ENCODE measurements around the gene SMTNL1.

SMTNL1 gene, protein sequence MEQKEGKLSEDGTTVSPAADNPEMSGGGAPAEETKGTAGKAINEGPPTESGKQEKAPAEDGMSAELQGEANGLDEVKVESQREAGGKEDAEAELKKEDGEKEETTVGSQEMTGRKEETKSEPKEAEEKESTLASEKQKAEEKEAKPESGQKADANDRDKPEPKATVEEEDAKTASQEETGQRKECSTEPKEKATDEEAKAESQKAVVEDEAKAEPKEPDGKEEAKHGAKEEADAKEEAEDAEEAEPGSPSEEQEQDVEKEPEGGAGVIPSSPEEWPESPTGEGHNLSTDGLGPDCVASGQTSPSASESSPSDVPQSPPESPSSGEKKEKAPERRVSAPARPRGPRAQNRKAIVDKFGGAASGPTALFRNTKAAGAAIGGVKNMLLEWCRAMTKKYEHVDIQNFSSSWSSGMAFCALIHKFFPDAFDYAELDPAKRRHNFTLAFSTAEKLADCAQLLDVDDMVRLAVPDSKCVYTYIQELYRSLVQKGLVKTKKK

DNA sequence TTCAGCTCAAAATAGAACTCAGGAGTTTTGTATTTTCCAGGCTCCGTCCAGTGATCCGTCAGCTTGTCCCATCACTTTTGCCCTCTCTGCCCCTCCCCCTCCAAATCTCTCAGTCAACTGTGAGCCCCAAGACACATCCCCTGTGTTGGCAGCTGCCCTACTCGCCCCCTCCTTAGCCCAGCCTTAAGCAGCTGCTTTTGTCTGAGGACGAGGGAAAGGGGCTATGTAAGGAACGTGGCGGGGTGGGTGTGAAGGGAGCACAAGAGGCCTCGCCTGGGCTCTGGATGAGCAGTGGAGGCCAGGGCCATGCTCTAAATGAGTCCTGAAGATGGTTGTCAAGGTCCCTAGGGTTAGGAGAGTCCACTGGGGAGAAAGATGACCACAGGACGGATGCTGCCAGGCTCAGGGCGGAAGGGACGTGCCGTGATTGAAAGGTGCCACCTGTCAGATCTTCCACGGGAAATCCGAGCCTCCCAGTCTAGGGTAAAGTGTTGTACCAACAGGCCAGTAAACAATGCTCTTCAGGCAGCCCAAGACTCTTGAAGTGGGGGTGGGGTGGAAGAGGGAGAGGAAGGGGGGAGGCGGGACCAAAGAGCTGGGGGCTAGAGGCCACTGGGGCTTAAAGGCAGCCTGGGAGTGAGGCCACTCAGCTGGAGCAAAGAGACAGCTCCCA, at the start of gene SMTNL1:
Gene SMTNL1 (plus strand): TSS at position 649 of the 673 bp plus-strand sequence. CDS start 5,048 bp downstream, outside the sequence.
- DNase-seq, result no peak

DNA sequence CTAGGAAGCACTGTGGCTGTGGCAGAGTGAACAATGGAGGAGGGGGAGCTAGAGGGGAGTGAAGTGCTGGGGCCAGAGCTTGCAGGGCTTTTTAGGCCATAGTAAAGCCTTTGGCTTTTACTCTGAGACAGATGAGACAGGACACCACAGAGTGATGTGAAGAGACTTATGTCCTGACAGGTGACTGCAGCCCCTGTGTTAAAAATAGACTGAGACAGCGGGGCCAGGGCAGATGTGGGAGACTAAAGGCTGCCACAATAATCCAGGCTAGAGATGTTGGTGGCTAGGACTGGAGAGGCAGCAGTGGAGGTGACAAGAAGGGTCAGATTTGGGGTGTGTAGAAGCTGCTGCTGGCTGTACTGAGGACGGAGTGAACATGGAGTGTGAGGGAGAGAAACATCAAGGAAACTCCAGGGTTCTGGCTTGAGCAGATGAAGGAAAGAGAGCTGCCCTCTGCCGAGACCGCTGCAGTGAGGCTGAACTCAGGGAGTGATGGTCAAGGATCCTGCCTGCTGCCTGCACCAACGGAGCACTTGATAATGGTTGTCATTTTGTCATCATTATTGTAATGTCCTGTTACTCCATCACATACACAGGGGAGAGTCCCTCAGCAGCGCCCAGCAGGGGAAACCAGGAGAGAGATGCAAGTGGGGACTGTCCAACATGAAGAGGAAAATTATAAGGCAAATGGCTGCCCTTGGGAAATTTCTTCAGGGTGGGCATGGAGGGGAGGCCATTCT, 49.3 kb upstream of the SMTNL1 start:
- DNase-seq, result no peak

DNA sequence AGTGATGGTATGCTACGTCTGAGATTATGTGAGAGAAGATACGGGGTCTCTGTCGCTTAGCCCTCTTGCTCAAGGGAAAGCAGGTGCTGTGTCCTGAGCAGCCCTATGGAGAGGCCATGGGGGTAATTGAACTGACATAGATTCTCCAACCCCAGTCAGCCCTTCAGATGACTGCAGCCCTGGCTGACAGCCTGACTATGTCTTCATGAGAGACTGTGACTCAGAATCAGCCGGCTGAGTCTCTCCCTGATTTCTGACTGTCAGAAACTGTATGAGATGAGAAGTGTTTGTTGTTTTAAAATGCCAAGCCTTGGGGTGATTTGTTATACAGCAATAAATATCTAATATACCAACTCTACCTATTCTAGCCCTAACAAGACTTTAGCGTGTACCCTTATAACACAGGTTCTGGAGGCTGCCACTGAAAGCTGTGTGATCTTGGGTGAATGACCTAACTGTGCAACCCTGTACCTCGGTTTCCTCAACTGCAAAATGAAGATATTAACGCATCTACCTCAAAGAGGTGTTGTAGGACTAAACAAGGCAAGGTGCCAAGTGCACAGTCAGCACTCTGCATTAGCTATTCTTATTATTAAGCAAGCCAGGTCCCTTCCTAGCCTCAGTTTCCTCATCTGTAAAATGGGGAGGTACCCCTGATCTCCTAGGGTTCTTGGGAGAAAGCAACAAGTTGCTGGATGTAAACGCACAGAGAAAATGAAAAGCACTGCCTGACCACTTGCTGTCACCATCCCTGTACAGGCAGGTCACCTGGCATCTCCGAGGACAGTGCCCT, 46.7 kb upstream of the SMTNL1 start:
- DNase-seq, result no peak

DNA sequence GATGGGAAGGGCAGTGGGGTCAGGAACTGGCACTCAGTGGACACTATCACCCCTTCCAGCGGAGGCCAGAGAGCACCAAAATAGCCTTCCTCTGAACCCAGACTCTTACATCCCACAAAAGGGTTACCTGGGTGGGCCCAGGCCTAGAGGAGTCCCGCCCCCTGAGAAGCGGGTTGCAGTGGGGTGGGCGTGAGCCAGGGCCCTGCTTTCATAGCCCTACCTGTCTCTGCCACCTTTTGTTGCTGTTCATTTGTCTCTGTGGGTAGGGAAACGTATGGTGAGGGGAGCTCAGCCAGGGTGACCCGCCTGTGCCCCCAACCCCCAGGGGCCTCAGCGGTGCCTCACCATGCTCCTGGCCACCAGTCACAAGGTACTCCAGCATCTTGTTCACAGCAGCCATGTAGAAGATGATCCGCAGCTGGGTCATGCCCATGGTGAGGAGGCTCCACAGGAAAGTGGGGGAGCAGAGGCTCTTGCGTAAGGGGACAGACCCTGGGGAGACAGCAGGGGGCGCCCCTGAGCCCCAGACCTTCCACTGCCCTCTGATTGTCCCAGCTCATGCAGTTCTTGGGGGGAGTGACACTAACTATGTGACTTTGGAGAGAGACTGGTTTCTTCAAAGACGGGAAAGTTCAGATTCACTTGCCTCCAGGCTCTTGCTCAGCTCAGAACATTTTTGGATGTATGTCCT, 45.9 kb upstream of the SMTNL1 start:
- DNase-seq, result peak in 1 of 2 experiments; percentile 44

DNA sequence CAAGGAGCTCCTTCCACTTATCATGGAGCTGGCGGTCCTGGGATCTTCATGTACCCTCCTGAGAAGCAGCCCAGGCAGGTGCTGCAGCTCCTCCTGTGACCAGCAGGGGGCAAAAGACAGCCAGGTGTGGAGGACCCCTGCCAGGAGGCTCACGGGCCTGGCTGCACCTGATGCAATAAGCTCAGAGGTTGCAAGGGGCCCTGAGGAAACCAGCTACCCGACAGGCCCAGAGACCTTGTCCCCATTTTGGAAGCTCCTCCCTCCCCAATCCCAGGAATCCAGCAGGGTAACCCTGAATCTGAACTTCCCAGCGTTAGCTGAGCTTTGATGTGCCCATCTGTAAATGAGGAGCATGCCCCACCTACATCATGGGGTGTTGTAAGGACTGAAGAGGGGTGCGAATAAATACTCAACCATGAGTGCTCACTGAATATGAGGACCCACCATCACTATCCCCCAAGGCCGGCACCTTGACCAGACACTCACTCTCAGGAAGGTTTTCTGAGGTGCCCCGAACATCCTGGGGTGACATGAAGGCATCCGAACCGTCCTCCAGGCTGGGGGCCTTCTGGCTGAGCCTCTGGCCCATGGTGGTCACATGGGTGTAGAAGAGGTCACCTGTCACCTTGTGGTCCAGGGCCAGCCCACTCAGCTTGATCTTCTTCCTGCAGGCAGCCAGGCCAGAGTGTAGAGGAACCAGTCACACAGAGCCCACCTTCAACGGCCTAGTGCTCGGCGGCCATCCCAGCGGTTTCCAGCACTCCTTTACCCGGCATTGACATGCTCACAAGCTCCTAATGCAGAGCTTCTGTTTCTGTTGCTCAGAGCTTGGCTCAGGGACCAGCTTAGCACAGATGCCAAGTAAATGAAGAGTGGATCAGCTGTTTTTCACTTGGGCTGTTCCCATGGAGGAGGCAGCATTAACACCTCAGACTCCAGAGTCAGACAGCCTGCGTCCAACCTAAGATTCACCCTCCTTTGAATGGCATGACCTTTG, 43.6 kb upstream of the SMTNL1 start:
- DNase-seq, result peak; percentile 65 to 87

DNA sequence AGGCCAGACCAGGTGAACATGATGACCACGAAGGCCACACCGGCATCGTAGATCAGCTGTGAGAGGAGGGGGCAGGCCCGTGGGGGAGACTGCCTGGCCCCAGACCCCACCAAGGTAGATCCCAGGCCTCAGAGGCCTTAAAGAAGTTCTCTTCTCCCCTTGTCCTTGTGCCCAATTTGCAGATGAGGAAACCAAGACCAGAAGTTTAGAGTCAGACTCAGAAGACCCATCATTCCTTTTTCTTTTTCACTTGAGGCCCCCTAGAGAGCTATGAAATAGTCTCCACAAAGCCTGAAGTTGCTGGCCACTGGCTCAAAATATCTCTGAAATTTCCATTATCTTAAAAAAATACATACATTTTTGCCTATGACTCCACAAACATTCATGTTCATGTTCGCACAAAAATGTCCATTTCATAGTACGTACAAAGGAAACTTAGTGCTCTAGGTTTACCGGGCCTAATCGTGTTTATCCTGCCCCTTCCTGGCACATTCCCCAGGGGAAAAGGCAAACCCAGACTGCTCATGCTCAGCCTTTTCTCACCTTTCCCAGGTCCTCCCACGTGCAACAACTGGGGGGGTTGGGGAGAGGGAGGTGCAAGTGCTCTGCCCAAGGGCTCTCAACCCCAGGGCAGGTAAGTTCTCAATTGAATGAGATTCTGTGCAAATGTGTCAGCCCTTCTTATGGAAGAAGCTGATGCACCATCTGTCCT, 41.1 kb upstream of the SMTNL1 start:
- no peak for DNase-seq

DNA sequence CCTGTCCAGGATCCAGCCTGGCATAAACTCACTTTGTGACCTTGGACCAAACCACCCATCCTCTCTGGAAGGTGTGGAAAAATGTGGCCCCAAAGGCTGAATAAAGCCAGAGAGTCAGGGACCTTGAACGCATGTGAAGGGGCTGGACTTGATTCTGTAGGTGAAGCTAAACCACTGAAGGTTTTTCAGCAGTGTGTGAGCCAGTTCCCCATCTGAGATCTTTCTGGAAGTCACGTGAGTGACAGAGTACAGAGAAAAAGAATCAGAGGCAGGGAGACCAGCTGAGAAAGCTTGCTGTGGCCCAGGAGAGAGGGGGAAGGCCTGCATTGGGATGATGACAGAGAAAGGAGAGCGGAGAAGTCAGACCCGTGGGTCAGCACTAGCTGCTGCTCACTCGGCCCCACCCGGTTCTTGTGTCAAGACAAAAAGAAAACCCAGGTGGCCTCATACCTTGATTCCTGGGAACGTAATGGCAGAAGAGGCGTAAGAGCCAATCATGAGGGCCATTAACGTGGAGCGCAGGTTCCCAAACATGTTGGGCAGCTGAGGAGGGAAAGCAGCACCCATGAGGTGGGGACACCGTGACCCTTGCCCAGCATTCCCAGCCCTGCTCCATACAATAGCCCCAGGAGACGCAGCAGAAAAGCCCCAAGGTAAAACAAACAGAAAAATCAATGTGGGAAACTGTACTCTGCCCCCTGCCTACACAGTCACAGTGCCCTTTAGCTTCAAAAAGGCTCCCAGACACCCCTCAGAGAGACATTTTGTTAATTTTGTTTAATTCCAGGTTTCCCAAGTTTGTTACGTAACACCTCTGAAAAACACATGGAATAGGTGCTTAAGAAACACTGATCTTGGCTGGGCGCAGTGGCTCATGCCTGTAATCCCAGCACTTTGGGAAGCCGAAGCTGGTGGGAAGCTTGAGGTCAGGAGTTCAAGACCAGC, 39.8 kb upstream of the SMTNL1 start:
- no peak for DNase-seq

DNA sequence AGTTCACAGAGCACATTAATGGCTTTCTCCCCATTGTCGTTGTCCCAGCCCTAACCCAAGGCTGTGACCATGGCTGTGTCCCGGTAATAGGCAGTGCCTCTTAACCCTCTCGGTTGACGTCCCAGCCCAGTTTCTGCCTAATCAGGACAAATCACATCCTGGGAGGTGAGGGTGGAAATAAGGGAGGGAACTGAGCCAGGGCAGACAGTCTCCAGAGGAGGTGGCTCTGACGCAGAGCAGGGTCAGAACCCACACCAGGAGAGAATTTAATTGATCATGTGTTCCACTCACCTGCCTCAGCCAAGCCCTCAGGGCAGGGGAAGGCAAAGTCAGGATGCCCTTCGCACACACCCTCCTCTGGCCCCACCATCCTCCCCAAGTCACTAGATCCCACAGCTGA, 38.9 kb upstream of the SMTNL1 start:
- DNase-seq, result no peak

DNA sequence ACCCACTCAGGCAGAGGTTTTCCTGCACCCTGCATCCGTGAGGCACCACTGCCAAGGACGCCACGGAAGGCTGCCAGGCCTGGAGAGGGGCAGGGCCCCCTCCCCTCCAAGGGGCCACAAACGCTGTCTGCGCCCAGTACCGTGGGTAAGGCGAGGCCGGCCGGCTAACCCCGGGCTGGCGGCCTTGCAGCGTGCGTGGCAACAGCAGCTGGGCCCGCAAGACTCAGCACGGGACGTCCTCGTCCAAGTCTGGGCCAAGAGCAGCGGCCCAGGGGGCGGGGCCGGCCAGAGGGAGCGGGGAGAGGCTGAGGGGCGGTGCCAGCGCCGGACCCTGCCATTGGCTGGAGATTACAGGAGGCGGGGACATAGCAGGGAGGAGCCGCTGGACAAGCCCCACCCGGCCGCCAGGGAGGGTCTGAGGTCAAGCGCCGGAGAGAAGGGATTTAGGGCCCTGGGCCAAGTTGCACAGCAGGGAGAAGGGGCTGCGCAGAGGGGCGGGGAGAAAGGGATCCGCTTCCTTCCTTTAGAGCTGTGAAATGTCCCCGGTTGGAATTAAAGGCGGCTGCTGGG, 37.9 kb upstream of the SMTNL1 start:
- DNase-seq, result peak; percentile 41 to 92

DNA sequence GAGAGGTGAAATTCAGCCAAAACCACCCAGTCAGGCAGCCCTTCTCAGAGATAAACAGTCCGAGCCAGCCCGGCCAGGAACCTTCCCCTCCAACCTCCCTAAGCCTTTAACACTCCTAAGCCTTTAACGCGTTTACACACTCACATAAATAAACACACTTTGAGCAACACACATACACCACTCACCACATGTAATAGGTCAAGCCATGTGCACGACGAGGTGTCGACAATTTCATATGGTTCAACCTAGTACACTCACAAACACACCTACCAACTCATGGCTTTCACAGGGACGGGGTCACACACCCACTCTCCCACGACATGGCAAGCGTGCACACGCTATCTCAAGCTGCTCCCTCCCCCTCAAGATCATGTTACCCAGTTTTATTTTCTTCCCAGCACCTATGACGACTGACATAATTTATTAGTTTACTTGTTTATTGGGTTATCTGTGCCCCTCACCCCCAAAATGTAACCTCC, 37.4 kb upstream of the SMTNL1 start:
- DNase-seq, result no peak

DNA sequence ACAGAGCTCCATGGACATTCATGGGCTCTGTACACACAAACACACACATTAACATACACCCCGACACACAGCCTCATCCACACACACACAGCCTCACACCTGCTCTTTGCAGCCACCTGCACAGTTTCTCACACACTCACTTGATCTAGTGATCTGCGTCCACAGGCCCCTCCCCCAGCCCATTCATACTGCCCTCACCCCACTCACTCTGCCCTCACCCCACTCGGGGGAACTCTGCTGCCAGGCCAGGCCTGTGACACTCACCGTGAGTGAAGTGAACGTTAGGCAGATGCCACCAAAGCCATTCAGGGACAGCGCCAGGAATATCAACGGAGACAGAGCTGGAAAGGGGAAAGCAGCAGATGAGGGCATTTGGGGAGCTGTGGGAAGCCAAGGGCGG, 36.9 kb upstream of the SMTNL1 start:
- DNase-seq, result no peak

DNA sequence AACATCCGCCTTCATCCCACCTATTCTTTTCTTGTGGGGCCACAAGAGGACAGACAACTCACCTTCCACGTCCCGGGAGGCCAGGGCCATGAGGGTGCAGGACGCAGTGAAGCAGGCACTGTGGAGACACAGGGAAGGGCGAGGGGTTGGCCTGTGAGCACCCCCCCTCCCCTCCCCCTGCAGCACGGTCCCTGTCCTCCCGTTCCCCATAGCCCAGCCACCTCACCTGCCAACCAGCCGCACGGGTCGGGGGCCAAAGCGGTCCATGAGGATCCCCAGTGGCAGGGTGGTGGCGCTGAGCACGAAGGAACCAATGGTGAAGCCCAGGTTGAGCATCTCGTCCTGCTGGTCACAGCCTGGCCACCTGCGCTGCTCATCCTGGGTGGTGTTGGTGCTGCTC, 36.5 kb upstream of the SMTNL1 start:
- DNase-seq, result no peak

DNA sequence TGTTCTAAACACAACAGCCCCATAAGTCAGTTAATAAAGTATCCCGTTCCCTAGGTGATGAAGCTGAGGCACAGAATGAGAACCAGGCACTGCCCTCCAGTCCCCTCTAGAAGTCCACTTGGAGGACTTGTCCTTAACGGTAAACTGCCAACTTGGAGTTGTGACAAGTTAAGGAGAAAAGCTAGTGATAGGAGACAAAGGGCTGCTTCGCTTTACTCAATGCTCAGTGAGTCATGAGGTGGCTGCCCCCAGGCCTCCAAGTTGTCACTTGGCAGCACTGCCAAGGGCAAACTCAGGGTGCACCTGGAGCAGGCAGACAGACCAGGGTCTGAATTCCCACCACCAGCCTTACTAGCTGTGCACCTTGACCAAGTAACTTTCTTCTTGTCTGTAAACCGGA, 35.4 kb upstream of the SMTNL1 start:
- DNase-seq, result no peak

DNA sequence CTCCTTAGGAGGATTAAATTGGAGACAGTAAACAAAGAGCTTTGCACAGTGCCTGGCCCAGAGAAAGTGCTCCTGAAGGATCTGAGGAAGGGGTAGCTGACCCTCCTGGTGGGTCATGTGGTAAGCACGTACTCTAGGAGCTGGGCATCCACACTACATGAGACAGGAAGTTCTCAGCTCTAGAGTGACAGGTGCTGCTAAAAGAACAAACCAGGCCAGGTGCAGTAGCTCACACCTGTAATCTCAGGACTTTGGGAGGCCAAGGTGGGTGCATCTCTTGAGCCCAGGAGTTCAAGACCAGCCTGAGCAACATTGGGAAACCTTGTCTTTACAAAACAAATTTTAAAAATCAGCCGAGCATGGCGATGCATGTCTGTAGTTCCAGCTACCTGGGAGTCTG, 35.0 kb upstream of the SMTNL1 start:
- no peak for DNase-seq

DNA sequence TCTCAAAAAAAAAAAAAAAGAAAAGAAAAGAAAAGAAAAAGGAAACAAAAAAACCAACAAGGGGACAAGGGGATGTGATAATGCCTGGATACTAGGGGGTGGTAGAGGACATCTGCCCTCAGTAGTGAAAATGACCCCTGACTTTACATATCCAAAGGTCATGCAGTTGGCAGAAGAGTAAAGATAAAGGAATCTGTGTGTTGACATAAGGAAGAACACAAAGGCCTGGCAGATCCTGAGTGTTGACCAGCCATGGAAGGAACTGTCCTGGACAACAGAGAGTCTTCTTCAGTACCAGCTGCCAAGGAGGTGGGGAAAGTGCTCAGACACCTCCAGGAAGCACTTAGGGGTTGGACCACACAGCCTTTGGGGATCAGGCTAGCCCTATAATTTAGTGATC, 34.5 kb upstream of the SMTNL1 start:
- no peak for DNase-seq

DNA sequence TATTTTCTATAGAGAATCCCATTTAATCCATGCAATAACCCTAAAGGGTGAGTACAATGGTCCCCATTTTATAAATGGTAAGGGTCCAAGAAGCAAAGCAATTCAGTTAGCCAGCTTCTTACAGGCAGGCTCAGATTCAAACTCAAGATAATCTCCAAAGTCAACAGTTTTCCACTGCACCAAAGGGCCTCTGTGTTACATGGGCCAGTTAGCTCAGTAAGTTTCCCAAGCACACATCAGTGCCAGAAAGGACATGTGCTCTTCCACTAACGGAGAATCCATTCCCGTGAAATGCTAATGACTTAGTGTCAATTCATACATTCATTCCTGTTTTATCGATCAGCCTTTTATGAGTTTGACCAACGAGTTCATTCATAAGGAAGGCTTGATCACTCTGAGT, 32.9 kb upstream of the SMTNL1 start:
- DNase-seq, result no peak

DNA sequence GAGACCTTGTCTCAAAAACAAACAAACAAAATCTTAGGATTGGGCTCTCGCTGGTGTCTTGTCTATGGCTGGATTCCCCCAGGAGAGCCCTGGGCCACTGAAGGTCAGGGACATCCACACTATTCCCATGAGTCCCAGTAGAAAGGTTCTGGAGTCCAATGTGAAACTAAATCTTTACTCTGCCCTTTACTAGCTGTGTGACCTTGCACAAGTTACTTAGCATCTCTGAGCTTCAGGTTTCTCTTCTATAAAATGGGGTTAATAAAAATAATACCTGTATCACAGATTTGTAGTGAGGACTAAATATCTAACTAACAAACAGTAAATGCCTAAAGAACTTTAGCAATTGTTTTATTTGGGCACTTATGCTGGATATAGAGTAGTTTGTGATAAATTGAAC, 30.9 kb upstream of the SMTNL1 start:
- DNase-seq, result no peak

All from NCI-H526 (cell line).